ENCODE measurements around the gene RHBDF2.

Gene RHBDF2

DNA sequence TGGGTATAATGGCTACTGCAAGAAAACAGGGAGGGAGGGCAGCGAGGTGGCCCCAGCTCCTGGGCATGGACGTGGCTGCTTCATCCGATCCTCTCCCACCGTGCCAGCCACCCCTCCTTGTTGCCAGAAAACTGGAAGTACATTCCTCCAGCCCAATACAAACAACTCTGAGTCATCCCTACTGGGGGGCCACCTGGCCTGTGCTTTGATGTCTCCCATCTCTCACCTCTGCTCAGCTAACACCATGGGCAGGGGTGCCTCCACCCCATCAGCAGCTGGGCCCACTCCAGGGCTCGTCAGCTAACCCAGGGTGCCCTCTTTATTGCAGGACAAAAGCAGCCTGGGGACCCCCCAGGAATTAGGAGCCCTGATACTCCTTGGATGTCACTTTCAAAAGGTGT lies 2.0 kb downstream of the RHBDF2 start:
- no peak for DNase-seq

DNA sequence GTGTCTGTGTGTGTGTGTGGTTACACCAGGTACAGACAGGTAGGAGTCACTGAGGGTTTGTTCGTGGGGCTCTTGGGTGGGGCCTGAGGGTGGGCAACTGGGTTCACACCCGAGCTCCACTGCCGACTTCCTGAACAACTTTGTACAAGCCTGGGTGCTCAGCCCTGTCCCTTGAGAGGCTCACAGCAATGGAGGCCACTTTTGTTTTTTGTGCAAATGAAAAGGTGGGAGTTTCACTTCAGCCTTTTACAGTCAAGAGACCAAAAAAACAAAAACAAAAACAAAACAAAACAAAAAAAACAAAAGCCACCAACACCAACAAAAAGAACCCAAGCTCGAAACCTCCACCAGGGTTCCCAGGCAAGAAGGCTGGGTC lies 2.4 kb downstream of the RHBDF2 start:
- no peak for DNase-seq

DNA sequence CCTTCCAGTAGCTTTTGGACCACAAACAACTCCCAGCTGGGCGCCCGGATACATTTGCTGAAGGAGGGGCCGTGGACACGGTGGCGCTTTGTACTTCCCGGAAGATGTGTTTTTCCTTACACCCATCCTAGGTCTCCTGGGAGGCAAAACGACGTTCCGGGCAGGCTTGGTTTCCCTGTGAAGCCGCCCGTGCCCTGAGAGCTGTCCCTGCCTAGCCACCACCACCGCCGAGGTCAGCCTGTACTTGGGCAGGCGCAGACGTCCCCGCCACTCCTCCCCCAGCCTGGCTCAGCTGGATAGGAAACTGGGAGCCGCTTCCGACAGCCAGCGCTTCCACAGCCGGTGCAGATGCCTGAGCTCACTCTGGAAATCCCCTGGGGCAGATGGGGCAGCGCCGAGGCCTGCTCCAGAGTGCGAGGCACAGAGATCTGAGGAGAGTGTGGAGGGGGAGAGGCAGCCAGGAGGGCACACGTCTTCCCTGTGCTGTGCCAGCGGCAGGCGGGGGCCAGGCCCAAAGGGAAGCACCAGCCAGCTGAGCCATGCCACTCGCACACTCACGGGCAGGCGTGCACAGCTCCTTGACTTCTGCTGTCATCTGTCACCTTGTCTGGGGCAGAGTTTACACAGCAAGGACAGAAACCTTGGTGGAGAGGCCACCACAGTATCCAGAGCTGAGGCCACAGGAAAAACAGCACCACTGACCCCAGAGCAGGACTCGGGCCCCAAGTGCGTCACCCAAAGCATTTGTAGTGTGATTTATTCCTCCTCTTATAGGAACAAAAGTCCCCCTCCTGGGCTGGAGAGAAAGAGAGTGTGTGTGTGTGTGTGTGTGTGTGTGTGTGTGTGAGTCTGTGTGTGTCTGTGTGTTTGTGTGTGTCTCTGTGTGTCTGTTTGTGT lies 3.0 kb downstream of the RHBDF2 start:
- DNase-seq = peak; percentile 73

DNA sequence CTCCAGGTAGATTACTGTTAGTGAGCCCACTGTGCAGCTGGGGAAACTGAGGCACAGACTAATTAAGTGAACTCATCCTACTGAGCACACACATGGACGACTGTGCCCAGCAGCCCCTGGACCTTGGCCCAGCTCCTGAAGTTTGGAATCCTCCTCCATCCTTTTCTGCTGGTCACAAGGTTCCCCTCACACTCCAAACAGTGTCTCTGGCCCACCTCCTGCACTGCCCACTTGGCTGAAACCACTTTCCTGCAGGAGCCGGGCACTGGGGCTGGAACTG lies 3.6 kb downstream of the RHBDF2 start:
- DNase-seq = no peak

DNA sequence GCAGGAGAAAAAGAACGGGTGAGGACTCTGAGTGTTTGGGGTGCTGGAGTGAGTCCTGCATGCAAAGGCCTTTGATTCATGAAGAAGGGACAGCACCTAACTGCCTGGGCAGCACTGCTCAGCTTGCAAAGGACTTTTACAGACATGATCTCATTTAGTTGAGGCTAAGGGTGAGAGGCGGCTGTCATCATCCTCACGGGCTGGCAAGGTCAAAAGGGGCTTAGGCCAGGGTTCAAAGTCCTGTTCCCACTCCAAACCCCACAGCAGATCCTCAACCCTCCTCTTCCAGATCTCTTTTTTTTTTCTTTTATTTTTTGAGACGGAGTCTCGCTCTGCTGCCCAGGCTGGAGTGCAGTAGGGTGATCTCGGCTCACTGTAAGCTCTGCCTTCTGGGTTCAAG lies 4.8 kb downstream of the RHBDF2 start:
- DNase-seq = no peak

DNA sequence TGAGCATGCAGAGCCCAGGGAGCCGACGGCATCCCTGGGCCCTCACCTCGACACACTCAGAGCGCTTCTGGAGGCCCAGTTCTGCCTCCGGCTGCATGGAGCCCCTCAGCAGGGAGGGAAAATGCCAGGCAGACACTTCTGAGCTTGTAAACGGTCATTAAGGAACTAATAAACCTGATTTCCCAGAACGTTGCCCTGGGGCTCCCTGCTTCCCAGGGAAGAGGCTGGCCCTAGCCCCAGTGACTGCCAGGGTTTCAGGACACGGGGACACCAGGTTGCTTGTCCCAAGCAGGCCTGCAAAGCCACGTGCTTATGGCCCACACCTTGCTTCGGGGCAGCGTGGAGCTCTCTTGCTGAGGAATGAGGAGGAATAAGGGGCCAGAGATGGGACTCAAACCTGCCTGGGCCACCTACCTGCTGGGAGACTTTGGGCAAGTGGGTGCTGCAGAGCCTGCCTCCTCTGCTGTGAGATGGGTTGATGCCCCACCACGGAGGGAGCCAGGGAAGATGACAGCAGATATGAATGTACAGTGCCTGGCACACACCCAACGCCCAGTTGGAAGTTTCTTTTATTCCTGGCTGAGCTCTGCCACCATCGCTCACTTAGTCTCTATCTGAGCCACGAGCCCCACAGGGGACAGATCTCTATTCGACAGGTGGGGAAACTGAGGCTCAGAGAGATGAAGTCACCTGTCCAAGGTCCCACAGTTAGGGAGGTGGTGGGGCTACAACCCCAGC lies 5.4 kb downstream of the RHBDF2 start:
- no peak for DNase-seq

DNA sequence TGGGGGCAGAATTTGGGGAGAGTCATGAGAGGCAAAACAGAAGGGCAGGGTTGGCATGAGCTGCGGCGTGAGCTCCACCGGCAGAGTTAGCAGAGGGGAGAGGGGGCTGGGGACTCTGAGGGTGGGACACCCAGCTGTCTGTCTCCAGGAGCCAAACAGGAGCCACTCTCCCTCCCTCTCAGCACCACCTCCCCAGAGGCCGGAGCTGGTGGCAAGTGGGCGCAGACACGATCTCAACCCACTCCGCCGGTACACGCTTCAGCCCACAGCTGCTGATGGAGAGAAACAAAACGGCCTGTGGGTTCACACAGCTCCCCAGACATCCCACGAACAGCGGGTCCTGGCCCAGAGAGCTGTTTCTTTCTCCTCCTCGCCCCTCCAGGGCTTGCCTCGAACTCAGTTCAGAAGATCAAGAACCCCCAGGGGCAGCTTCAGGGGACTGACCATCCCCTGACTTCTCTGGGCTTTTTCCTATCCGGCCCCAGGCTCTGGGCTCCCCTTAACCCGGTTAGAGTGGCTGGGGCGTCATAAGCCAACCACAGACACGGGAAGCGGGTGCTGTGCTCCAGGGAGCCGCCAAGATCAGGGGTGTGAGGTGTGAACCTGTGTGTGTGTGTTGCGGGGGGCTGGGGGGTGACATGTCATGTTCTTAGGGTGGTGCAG lies 7.6 kb downstream of the RHBDF2 start:
- no peak for DNase-seq

DNA sequence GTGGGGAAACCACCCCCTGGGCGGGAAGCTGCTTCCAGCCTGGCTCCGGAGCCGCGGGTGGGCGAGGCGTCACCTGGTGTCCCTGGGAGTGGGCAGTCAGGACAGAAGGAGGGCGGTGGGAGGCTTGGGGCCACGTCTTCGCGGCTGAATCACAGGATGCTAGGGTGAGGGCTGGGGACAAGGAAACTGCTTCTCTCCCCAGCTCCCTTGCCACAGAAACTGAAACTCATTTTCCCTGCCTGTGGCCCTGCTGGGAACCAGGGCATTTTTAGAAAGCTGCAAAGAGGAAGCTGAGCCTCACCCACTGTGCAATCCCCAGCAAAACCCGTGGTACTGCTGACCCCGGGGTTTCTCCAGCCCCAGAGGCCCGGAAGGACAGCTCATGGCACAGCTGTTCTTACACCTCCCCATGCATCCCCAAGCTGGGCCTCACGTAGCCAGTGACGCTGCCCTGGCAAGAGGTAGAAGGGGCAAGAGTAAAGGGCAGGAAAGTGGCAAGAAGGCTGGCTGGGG lies 8.2 kb downstream of the RHBDF2 start:
- DNase-seq = peak; percentile 46

DNA sequence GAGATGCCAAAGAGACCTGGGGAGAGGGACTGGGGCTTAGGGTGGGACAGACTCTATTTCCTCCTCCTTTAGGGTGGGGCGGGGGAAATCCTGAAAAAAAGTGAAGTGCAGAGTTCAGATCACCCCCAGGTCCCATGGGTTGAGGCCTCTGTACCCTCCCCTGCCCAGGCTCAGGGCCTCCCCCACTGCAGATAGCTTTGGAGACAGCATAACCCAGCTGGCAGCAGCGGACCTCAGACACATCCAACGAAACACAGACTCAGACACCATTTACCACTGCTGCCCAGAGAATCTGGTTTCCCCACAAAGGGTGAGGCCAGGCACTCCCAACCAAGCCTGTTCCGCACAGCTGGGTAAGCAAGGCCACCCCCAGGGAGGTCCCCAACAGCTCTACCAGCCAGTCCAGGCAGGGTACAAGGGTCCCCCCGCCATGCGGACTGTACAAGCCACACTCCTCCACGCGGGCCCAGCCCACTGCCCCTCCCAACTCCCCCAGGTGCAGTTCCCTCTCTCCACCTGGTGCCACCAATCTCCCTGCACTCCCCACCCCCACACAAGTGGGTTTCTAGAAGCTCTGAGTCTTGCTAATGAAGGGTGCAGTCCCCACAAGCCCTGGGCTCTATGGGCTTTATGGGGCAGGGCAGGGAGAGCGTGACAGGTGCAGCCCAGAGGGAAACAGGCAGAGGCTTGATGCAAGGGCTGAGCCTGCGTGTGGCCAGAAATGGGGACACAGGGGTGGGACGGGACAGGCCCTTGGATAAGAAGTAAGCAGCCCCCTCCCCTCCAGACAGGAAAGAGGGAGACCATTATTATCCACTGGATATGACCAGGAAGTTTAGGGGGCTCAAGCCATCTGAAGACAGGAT lies 8.9 kb downstream of the RHBDF2 start:
- DNase-seq = no peak

DNA sequence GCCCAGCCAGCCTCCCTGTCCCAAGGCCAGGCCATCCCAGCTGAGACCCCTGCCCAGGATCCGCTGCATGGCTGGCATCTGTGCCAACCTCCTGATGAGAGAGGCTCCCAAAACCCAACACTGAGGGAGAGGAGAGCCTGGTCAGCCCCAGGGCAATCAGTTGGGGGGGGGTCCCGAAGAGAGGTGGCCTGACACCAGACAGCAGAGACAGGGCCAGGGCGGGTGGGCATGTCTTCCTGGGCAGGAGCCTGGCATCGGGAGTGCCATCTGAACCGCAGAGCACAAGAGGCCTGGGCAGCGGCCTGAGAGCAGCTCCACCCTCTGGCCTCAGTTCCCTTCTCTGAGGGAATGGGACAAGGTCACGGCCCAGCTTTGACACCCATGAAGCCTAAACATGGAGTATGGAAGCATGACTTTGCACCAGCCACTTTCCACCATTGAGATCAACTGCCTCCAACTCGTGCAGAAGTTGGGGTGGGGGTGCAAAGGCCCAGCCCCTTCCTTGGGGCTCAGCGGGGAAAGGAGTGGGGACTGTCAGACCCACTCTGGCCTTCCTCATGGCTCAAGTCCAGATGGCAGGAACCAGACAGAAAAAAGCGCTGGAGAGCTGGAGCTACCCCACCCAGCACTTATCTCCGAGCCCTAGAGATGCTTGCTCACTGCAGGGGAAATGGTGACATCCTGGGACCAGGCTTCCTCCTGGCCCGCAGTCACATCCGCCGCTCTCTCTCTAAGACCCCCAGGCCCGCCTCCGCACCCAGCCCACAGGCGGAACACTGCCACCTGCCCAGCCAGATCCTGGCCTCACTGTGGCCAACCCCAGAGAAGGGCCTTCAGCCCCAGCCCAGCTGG lies 9.7 kb downstream of the RHBDF2 start:
- DNase-seq = no peak

DNA sequence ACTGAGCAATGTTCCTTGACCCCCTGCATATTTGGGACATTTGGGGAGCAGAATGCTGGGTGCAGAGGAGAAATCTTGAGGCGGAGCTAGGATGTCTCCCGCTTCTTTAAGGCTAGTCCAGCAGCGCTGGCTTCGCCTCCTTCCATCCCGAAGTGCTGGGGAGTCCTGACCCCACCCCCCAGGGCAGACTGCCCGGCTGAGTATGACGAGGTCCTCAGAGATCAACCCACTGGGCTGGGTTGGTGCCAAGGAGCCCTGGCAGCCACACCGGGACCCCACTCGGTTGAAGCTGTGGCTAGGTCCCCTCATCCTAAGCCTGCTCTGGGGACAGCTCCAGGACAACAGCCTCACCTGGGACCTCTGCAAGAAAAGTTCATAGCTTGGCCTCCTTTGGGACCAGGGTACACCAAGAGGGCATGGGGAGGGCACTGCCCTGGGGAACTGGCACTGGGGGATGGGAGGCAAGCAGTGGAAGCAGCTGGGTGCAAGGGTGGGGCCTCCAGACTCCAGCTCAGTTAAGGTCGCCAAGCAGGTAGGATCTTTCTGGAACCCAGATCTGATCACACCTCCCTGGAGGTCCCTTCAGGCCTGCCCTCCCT lies 11.0 kb downstream of the RHBDF2 start:
- no peak for DNase-seq

DNA sequence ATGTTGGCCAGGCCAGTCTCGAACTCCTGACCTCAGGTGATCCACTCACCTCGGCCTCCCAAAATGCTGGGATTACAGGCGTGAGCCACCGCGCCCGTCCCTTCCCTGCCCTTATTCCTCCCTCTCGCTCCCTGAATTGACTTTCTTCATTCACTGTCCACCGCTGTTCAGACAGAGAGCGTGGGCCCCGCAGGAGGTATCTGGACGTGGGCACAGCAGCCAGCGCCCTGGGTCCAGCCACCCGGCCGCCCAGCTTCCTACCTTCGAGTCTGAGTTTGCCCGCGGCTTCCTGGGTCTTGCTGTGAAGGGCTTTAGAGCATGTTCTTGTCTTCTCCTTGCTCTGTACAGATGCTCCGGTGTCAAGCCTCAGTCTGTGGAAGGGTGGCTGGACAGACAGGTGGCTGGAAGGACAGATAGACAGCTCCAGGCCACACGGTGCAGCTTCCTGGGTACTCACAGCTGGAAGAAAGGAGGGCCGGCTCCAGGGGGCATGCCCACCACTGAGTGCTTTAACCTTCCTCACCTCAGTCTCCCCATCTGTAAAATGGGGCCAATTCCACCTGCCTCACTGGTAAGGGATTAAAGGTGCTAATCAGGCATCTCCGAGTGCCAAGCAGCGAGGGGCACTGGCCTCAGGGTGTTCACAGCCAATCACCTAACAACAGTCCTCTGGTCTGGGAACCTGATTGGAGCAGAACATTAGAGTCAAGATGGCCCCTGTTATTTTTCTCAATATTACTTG lies 13.6 kb downstream of the RHBDF2 start:
- DNase-seq = no peak

DNA sequence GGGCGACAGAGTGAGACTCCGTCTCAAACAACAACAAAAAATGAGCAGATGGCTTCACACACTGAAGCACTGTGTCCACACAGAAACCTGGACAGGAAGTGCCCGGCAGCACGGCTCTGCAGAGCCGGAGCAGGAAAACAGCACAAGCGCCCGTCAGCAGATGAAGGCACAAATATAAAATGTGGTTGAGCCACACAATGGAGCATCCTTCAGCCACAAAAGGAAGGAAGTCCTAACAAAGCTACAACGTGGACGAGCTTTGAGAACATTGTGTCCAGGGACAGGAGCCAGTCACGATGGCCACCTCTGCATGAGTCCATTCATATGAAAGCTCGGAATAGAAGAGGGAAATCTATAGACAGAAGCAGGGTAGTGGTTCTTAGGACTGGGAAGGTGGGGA lies 15.7 kb downstream of the RHBDF2 start:
- DNase-seq = no peak

DNA sequence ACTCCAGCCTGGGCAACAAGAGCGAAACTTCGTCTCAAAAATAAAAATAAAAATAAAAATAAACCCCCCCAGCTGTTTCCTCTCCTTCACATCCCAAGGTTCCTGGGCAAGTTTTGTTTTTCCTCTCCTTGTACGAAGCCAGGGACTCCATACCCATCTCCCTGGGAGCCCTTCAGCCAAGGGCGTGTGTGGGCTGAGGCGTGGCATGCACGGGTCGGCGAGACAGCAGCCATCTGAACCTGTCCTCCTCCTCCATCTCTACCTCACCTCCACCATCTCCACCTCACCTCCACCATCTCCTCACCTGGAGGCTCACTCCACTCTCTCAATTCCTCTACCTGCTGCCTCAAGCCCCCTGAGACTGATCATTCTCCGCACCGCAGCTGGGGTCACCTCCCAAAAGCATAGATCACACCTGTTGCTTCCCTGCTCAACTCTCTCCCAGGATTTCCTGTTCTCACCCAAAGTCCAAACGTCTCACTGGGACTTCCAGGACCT lies 16.9 kb downstream of the RHBDF2 start:
- DNase-seq = no peak

DNA sequence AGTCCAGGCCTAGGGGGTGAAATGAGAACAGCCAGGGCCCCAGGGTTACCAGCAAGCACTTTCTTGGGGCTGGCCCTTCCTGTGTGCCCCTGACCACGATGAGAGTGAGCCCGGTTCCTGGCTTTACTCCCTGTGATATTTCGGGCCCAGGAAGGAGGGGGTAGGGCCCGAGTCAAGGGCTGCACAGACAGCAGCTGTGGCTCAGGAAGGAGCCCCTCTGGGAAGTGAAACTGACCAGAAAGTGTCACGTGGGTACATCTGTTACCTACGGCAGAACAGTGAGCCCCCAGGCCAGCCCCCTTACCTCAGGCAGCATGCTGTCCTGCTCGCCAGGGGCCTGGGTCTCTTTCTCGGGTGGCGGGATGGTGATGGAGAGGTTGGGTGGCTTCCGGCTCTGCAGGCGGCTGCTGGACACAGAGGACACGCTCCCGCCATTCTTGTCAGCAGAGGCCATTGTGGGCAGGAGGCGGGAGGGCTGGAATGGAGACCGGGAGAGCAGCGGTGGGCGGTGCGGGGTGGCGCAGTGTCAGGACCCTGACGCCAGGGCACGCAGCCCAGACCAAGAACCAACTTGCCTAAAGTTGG lies 20.1 kb downstream of the RHBDF2 start:
- DNase-seq = no peak

DNA sequence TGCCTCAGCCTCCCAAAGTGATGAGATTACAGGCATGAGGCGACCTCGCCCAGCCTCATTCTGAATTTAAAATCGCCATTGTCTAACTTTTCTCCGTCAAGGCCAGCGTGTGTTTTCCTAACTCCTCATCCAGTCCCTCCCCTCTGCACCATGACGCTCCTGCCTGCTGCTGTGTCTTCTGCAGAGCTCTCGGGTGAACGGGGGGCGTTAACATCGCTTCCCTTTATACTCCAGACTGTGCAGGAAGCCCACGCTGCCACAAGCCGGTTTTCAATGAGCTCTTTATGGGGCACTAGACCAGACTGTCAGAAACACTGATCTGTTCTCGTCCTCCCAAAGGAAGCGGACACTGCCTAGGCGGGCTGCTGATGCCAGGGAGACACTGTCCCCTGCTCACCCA lies 20.6 kb downstream of the RHBDF2 start:
- DNase-seq = peak; percentile 31

DNA sequence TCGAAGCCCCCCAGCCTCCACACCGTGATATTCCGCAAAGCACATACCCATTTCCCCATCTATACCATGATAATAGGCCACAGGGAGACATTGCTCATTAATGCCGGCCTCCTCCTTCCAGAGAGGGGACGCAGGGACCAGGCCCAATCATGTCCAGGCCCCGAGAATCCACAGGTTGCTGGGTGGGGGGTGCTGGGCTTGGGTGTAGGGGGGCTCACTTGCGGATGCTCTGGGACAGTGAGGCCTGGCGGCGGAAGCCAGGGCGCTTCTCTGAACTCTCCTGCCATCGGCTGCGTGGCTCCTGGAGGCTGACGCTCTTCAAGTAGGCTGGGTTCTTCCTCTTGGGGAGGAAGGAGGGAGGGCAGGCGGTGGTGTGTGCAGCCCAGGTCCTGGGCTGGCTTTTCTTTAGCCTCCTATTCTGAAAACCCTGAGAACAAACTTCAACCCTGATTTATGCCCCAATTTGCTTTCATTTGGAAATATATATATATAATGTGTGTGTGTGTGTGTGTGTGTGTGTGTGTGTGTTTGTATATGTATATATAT lies 21.6 kb downstream of the RHBDF2 start:
- no peak for DNase-seq

DNA sequence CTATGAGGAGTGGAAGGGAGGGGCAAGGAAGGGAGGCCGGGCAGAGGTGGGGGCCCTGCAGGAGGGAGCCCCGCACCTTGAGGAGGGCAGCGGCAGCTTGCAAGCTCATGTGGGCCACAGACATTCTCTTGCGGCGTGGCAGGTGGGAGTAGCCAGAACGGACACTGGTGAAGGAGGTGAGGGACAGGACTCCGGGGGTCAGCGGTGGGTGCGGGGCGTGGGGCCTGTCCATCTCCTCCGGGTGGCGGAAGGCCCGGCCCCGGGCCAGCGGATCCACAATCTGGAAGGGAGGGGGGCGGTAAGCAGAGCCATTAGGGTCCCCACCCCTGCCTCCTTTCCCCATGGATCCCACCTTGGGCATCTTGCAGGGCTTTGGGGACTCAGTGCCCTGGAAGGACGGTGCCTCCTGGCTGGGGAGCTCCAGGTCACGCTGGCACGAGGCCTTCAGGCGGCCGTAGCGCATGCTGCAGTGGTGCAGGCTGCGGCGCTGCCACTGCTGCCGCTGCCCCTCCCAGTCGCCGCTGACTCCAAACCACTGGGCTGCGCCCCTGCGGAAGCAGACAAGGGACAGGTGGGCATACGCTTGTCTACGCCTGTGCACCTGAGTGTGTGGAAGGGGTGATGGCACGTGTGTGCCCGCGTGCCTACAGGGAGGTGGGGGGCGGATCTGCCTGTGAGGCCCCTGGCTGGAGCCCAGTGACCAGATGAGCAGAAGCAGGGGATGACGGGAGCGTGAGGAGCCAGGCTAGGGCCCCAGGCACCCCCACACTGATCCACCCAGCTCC lies 22.3 kb downstream of the RHBDF2 start:
- DNase-seq = no peak

DNA sequence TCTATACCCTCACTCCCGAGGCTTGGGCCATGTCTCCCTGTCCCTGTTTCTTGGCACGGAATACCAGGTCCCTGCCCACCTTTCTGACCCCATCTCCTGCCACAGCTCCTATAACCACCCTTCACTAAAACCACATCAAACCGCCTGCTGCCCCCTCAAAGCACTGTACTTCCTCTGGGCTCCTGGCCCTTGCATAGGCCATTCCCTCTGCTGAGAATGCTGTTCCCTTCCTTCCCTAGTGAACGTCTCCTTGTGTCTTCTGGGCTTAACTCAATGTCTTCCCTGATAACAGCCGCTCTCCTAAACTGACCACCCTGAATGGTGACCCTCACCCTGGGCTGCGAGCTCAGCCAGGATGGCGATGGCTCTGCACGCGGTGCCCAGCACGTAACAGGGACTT lies 23.1 kb downstream of the RHBDF2 start:
- DNase-seq = no peak
